Activated naive CD4-positive, alpha-beta T cell treated with anti-CD3 and anti-CD28 coated beads, Interleukin-2, amount 50 U/mL, for 72 hours (primary cell): Measurements from ENCODE around the gene GPR68. TPM values are rescaled to one million over a fixed set of nuclear protein-coding genes. Genes with fewer than 3 reads are reported as not detected.
"Not testable (repeated sequence)": the region's sequence is repeated elsewhere in the genome, so short reads cannot be mapped to it uniquely, and the experiment has no call there.

Source experiments
- ATAC-seq, 2 donors: fragments of 150-1000 bp; cut with Tn5 transposase; 2 replicates each; pipeline ENCODE4 v1.10.0; 2021; ENCODE audit warnings: mild to moderate bottlenecking in 2 of 2, moderate library complexity in 2 of 2
- DNase-seq, 2 donors: peaks; one replicate each; pipeline ENCODE4 v3.0.0; 2021 to 2022; ENCODE audit warnings: low spot score in 2 of 2
- H3K27ac Mint-ChIP-seq, 2 donors: one replicate each; pipeline ENCODE4 v1.8.0; 2022; ENCODE audit warnings: mild to moderate bottlenecking in 2 of 2, mixed read lengths in 2 of 2
- H3K36me3 Mint-ChIP-seq, 2 donors: one replicate each; pipeline ENCODE4 v1.8.0; 2022; ENCODE audit warnings: mixed read lengths in 2 of 2
- H3K9me3 Mint-ChIP-seq, 2 donors: one replicate each; pipeline ENCODE4 v1.8.0; 2022; ENCODE audit warnings: mixed read lengths in 2 of 2
- total RNA-seq, 2 donors: library from RNA; stranded (reverse); gene quantifications; one replicate each; pipeline ENCODE4 v1.2.3, GENCODE V29; 2022

Gene GPR68
- total RNA-seq, 2 donors from 2014 or later, result 4.6 to 12.7 TPM

- ATAC-seq, result no peak
- Mint-ChIP-seq H3K36me3 (peaks cover 19% of the 10 kb centered on the region in 2 donors), H3K27ac (peak overlapping the region in 1 of 2 donors; percentile 23)
Observed at GRCh38 chr14:91278383-91278715, 33.8 kb upstream of the GPR68 start.

GRCh38 chr14:91277546-91278382 lies 33.3 kb upstream of the GPR68 start:
- Mint-ChIP-seq H3K27ac (peak overlapping the region in 1 of 2 donors; percentile 23), H3K36me3 (peaks cover 13% of the 10 kb centered on the region in 2 donors), H3K9me3 (no peaks in the 10 kb centered on the region)
- ATAC-seq (peak in 1 of 2 donors; percentile 7), DNase-seq (no peak)

More at GRCh38 chr14:91278383-91278715, 33.8 kb upstream of the GPR68 start:
- H3K9me3 Mint-ChIP-seq, result no peaks in the 10 kb centered on the region
- DNase-seq, result no peak

- ATAC-seq (no peak), DNase-seq (no peak)
- Mint-ChIP-seq H3K27ac (peak overlapping the region; percentile 12 to 90), H3K9me3 (no peaks in the 10 kb centered on the region), H3K36me3 (peaks cover 0 to 11% of the 10 kb centered on the region in 2 donors)
Observed at GRCh38 chr14:91274796-91275195, 30.3 kb upstream of the GPR68 start.

GRCh38 chr14:91273885-91274273 lies 29.4 kb upstream of the GPR68 start:
- Mint-ChIP-seq H3K9me3 (no peaks in the 10 kb centered on the region), H3K36me3 (peaks cover 0 to 20% of the 10 kb centered on the region in 2 donors), H3K27ac (no peak overlapping the region)
- no peak for ATAC-seq
- DNase-seq, result no peak

GRCh38 chr14:91273273-91273884 lies 28.9 kb upstream of the GPR68 start:
- ATAC-seq, result no peak
- H3K9me3 Mint-ChIP-seq, result no peaks in the 10 kb centered on the region
- no peak for DNase-seq
- H3K36me3 Mint-ChIP-seq, result peaks cover 0 to 20% of the 10 kb centered on the region in 2 donors
- no peak overlapping the region for H3K27ac Mint-ChIP-seq

GRCh38 chr14:91272341-91273272 lies 28.1 kb upstream of the GPR68 start:
- DNase-seq (no peak), ATAC-seq (no peak)
- Mint-ChIP-seq H3K27ac (peak overlapping the region; percentile 25 to 88), H3K36me3 (peaks cover 0 to 20% of the 10 kb centered on the region in 2 donors), H3K9me3 (no peaks in the 10 kb centered on the region)

GRCh38 chr14:91271639-91272038 lies 27.1 kb upstream of the GPR68 start:
- H3K27ac Mint-ChIP-seq, result peak overlapping the region; percentile 27 to 72
- H3K36me3 Mint-ChIP-seq, result peaks cover 0 to 20% of the 10 kb centered on the region in 2 donors
- H3K9me3 Mint-ChIP-seq, result no peaks in the 10 kb centered on the region
- ATAC-seq, result no peak
- no peak for DNase-seq

GRCh38 chr14:91270619-91271018 lies 26.1 kb upstream of the GPR68 start:
- H3K36me3 Mint-ChIP-seq, result peaks cover 0 to 15% of the 10 kb centered on the region in 2 donors
- no peak for DNase-seq

GRCh38 chr14:91270188-91270587 lies 25.7 kb upstream of the GPR68 start:
- Mint-ChIP-seq H3K27ac (no peak overlapping the region), H3K9me3 (no peaks in the 10 kb centered on the region), H3K36me3 (peaks cover 0 to 15% of the 10 kb centered on the region in 2 donors)
- no peak for DNase-seq
- no peak for ATAC-seq

More at GRCh38 chr14:91270619-91271018, 26.1 kb upstream of the GPR68 start:
- no peak overlapping the region for H3K27ac Mint-ChIP-seq
- no peak for ATAC-seq
- no peaks in the 10 kb centered on the region for H3K9me3 Mint-ChIP-seq

- DNase-seq, result no peak
- no peaks in the 10 kb centered on the region for H3K9me3 Mint-ChIP-seq
- peak in 1 of 2 donors; percentile 13 for ATAC-seq
- peaks cover 0 to 15% of the 10 kb centered on the region in 2 donors for H3K36me3 Mint-ChIP-seq
- peak overlapping the region; percentile 36 to 85 for H3K27ac Mint-ChIP-seq
Observed at GRCh38 chr14:91269076-91269991, 24.8 kb upstream of the GPR68 start.

GRCh38 chr14:91267965-91268437 lies 23.5 kb upstream of the GPR68 start:
- H3K27ac Mint-ChIP-seq, result peak overlapping the region; percentile 7 to 27
- no peak for DNase-seq
- H3K9me3 Mint-ChIP-seq, result no peaks in the 10 kb centered on the region
- no peak for ATAC-seq
- peaks cover 0 to 15% of the 10 kb centered on the region in 2 donors for H3K36me3 Mint-ChIP-seq

- not testable (repeated sequence) for H3K27ac Mint-ChIP-seq, ATAC-seq, H3K9me3 Mint-ChIP-seq, DNase-seq, H3K36me3 Mint-ChIP-seq
Observed at GRCh38 chr14:91266276-91266675, 21.8 kb upstream of the GPR68 start.

- peaks cover 0 to 10% of the 10 kb centered on the region in 2 donors for H3K36me3 Mint-ChIP-seq
- H3K27ac Mint-ChIP-seq, result no peak overlapping the region
- no peak for ATAC-seq
Observed at GRCh38 chr14:91265404-91265803, 20.9 kb upstream of the GPR68 start.

GRCh38 chr14:91264151-91265150 lies 19.9 kb upstream of the GPR68 start:
- DNase-seq, result no peak
- no peaks in the 10 kb centered on the region for H3K9me3 Mint-ChIP-seq
- ATAC-seq, result peak; percentile 25 to 44
- peaks cover 0 to 6% of the 10 kb centered on the region in 2 donors for H3K36me3 Mint-ChIP-seq
- peak overlapping the region in 1 of 2 donors; percentile 84 for H3K27ac Mint-ChIP-seq

More at GRCh38 chr14:91265404-91265803, 20.9 kb upstream of the GPR68 start:
- no peaks in the 10 kb centered on the region for H3K9me3 Mint-ChIP-seq
- DNase-seq, result no peak
